T-helper 2 cell treated with Interferon-gamma antibody and Interleukin-4, amounts not matched to agents 100 ng/mL and 5 ng/mL, for 36 hours (primary cell): Measurements from ENCODE around the gene FHL2. TPM values are rescaled to one million over a fixed set of nuclear protein-coding genes. Genes with fewer than 3 reads are reported as not detected.
"Not testable (repeated sequence)": the region's sequence is repeated elsewhere in the genome, so short reads cannot be mapped to it uniquely, and the experiment has no call there.

Source experiments
- intact Hi-C: fragments of 100-400 bp; cut with micrococcal nuclease; formaldehyde crosslinking; loops from one replicate; pipeline ENCODE4 v1.15.1; 2023
- total RNA-seq: library from RNA; stranded (reverse); gene quantifications from 2 replicates; pipeline ENCODE4 v1.2.3, GENCODE V29; 2022

FHL2 gene
- total RNA-seq, 1 donor from 2014 or later, result 6.1 TPM

GRCh38 chr2:105424836-105425235, 26.0 kb upstream of the FHL2 start:
- intact Hi-C loops, result not testable (repeated sequence)

GRCh38 chr2:105422801-105423200, 23.9 kb upstream of the FHL2 start:
- intact Hi-C loops, result no loop called here

GRCh38 chr2:105421053-105421452, 22.2 kb upstream of the FHL2 start:
- intact Hi-C loops, result no loop called here

GRCh38 chr2:105418522-105418921, 19.7 kb upstream of the FHL2 start:
- intact Hi-C loops, result no loop called here

- intact Hi-C loops, result no loop called here
Measured at GRCh38 chr2:105417857-105418436, 19.1 kb upstream of the FHL2 start.

GRCh38 chr2:105416156-105416555, 17.3 kb upstream of the FHL2 start:
- intact Hi-C loops, result no loop called here

GRCh38 chr2:105415007-105415406, 16.2 kb upstream of the FHL2 start:
- intact Hi-C loops, result no loop called here

GRCh38 chr2:105413206-105413605, 14.4 kb upstream of the FHL2 start:
- intact Hi-C loops, result no loop called here

- intact Hi-C loops, result no loop called here
Measured at GRCh38 chr2:105412584-105412983, 13.7 kb upstream of the FHL2 start.

- intact Hi-C loops, result no loop called here
Measured at GRCh38 chr2:105411720-105412407, 13.0 kb upstream of the FHL2 start.

GRCh38 chr2:105410554-105410953, 11.7 kb upstream of the FHL2 start:
- intact Hi-C loops, result no loop called here

- intact Hi-C loops, result no loop called here
Measured at GRCh38 chr2:105409717-105410116, 10.9 kb upstream of the FHL2 start.

- intact Hi-C loops, result no loop called here
Measured at GRCh38 chr2:105407946-105408743, 9.3 kb upstream of the FHL2 start.

- intact Hi-C loops, result no loop called here
Measured at GRCh38 chr2:105406221-105406620, 7.4 kb upstream of the FHL2 start.

GRCh38 chr2:105405291-105405690, 6.4 kb upstream of the FHL2 start:
- intact Hi-C loops, result no loop called here

- intact Hi-C loops, result no loop called here
Measured at GRCh38 chr2:105404736-105405135, 5.9 kb upstream of the FHL2 start.

GRCh38 chr2:105403783-105404698, 5.2 kb upstream of the FHL2 start:
- intact Hi-C loops, result no loop called here

GRCh38 chr2:105403241-105403782, 4.5 kb upstream of the FHL2 start:
- intact Hi-C loops, result no loop called here

- intact Hi-C loops, result no loop called here
Measured at GRCh38 chr2:105402809-105403208, 4.0 kb upstream of the FHL2 start.

GRCh38 chr2:105401867-105402266, 3.0 kb upstream of the FHL2 start:
- intact Hi-C loops, result no loop called here

- intact Hi-C loops, result no loop called here
Measured at GRCh38 chr2:105400138-105400540, 1.3 kb upstream of the FHL2 start.
